HG02610 (cell line): ENCODE data around the gene MISP.

Source experiments
- ATAC-seq: cut with Tn5 transposase; IDR thresholded peaks from one replicate; pipeline ENCODE4 v1.9.1; 2021; ENCODE audit warnings: mild to moderate bottlenecking, moderate library complexity; ENCODE audit not compliant: unreplicated experiment

MISP gene

GRCh38 chr19:806815-807421 is 56.0 kb downstream of the MISP start:
- no peak for ATAC-seq

GRCh38 chr19:807627-808422 is 56.9 kb downstream of the MISP start:
- ATAC-seq: no peak

DNA sequence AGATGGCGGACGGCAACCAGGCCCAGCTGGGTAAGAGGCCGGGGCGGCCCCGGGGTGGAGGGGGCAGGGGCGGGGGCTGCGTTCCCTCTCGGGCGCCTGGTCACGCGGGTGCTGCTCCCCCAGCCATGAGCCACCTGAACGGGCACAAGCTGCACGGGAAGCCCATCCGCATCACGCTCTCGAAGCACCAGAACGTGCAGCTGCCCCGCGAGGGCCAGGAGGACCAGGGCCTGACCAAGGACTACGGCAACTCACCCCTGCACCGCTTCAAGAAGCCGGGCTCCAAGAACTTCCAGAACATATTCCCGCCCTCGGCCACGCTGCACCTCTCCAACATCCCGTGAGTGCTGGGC is 57.5 kb downstream of the MISP start:
- no peak for ATAC-seq

- no peak for ATAC-seq
Observed at GRCh38 chr19:810077-810855, 59.4 kb downstream of the MISP start.

- no peak for ATAC-seq
Observed at GRCh38 chr19:810883-811489, 60.1 kb downstream of the MISP start.

GRCh38 chr19:811506-812048 is 60.7 kb downstream of the MISP start:
- ATAC-seq: no peak

- ATAC-seq: no peak
Observed at GRCh38 chr19:812049-812746, 61.3 kb downstream of the MISP start.

DNA sequence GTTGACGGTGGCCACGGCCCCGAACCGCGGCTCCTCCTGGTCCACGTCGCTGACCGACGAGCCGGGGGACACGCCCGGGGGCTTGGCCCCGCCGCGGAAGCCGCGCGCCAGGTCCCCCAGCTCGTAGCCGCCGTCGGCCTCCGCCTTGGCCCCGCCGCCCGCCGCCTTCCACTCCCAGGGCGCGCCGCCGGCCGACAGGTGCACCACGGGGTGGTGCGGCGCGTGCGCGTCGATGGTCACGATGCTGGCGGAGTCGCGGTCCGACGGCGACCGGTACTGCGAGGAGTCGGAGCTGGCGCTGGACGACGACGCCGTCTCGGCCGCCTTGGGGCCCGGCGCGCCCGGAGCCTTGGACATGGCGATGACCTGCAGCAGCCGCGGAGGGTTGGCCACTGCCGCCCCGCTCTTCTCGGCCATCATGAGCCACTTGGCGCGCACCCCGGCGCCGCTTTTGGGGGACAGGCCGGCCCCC is 61.9 kb downstream of the MISP start:
- no peak for ATAC-seq

DNA sequence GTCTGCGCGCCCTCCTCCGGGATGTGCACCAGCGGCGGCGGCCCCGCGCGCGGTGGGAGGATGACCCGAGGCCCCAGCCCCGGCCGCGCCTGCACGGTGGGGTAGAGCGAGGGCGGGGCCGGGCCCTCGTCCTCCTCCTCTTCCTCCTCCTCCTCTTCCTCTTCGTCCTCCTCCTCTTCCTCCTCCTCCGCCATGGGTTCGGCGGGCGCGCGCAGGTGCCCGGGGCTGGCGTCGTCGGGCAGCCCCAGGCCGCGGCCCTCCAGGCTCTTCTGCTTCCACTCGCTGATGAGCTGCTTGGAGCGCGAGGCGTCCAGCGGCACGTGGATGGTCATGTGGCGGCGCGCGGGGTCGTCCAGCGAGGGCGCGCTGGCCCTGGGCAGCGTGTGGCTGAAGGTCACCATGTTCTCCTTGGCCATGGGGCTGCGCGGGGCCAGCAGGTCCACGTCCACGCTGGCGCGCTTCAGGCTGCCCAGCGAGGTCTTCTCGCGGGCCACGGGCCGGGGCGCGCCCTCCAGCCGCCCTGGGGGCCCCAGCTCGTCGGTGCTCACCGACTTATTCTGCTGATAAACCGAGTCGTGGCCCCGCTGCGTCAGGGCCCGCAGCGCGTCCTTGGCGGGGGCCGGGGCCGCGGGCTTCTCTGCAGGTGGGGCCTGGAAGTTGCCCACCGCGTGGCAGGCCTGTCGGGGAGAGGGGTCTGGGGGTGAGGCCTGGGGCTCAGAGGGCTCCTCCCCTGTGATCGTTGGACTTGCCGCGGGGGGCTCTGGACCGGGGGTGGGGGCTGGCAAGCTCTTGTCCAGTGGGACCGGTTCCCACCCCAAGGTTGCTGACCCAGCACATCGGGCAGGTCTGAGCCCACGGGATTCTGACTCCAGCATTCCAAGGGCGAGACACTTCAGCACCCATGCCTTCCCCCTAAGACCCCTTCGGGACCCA is 62.6 kb downstream of the MISP start:
- ATAC-seq: no peak
